ENCODE results near the gene SH3RF2.
"Not testable (repeated sequence)": the region's sequence is repeated elsewhere in the genome, so short reads cannot be mapped to it uniquely, and the experiment has no call there.

SH3RF2 gene

DNA sequence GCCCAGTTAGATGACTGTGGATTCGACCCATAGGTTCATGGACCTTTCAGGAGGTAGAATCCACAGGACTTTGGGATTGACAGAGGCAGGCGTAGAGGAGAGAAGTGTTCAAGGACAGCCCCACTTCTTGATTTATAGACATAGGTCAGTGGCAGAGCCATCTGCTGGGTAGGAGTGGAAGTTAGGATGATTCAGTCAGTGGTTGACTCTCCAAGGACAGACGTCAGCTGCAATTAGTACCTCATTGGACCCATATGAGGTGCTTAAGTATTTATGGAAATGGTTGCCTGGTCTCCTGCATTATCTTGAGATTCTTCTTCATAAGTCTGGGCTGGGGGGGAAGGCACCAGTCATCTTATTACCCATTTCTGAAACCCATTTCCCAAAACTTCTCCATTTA, 70.9 kb downstream of the SH3RF2 start:
- H3K36me3 ChIP-seq (ENCODE audit: control insufficient read depth in 2 of 2, insufficient read depth in 2 of 2, low read length in 2 of 2) = no peaks in the 10 kb centered on the region
- H3K27ac ChIP-seq (ENCODE audit: low read length) = no peak overlapping the region
- H3K9me3 ChIP-seq (ENCODE audit: control insufficient read depth in 2 of 2, low read length in 2 of 2) = no peaks in the 10 kb centered on the region
- no peak overlapping the region for H3K9ac ChIP-seq (ENCODE audit: low read length in 2 of 2)
- no peaks in the 10 kb centered on the region for H3K27me3 ChIP-seq (ENCODE audit: control insufficient read depth in 1 of 2, insufficient read depth in 2 of 2, low read length in 2 of 2)
- no peak overlapping the region for H3K4me3 ChIP-seq (ENCODE audit: low read length in 2 of 2)
- no peaks in the 10 kb centered on the region for H3K4me1 ChIP-seq (ENCODE audit: control insufficient read depth, insufficient read depth, low read length)

DNA sequence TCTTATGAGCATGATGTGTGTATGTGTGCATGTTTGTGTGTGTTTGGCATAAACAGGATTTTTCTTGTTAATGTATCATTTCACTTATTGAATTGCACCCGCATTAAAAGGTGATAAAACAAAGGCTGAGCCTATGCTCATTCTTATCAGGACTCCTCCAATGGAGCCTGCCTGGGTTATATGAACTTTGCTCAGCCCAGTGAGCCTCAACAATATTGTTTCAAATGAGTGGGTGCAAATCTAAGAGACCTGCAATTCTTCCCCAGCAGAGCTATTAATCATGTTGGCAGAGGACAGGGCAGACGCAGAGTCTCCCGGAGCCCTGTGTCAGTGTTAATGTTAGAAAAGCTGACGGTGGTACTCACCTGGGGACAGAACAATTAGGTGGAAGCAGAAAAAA, 71.6 kb downstream of the SH3RF2 start:
- Histone ChIP-seq H3K27me3 (ENCODE audit: control insufficient read depth in 1 of 2, insufficient read depth in 2 of 2, low read length in 2 of 2) (no peaks in the 10 kb centered on the region), H3K36me3 (ENCODE audit: control insufficient read depth in 2 of 2, insufficient read depth in 2 of 2, low read length in 2 of 2) (no peaks in the 10 kb centered on the region), H3K9me3 (ENCODE audit: control insufficient read depth in 2 of 2, low read length in 2 of 2) (no peaks in the 10 kb centered on the region), H3K4me3 (ENCODE audit: low read length in 2 of 2) (no peak overlapping the region), H3K4me1 (ENCODE audit: control insufficient read depth, insufficient read depth, low read length) (no peaks in the 10 kb centered on the region), H3K27ac (ENCODE audit: low read length) (no peak overlapping the region), H3K9ac (ENCODE audit: low read length in 2 of 2) (no peak overlapping the region)

DNA sequence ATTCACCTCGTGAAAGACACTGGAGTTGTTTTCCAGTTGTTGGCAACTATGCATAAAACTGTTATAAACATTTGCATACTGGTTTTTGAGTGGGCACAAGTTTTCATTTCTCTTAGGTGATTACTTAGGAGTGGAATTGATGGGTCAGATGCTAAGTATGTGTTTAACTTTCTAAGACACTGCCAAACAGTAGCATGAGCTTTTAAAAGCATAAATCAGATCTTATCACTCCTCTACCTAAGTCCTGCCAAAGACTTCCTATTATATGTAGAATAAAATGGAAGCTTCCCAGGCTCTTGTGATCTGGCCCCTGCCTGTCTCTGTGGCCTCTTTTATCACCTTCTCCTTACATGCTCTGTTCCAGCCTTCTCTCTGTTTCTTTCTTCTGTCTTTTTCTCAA, 72.6 kb downstream of the SH3RF2 start:
- Histone ChIP-seq H3K27me3 (ENCODE audit: control insufficient read depth in 1 of 2, insufficient read depth in 2 of 2, low read length in 2 of 2) (no peaks in the 10 kb centered on the region), H3K4me1 (ENCODE audit: control insufficient read depth, insufficient read depth, low read length) (no peaks in the 10 kb centered on the region), H3K9ac (ENCODE audit: low read length in 2 of 2) (no peak overlapping the region), H3K4me3 (ENCODE audit: low read length in 2 of 2) (no peak overlapping the region), H3K36me3 (ENCODE audit: control insufficient read depth in 2 of 2, insufficient read depth in 2 of 2, low read length in 2 of 2) (no peaks in the 10 kb centered on the region), H3K27ac (ENCODE audit: low read length) (no peak overlapping the region), H3K9me3 (ENCODE audit: control insufficient read depth in 2 of 2, low read length in 2 of 2) (no peaks in the 10 kb centered on the region)

DNA sequence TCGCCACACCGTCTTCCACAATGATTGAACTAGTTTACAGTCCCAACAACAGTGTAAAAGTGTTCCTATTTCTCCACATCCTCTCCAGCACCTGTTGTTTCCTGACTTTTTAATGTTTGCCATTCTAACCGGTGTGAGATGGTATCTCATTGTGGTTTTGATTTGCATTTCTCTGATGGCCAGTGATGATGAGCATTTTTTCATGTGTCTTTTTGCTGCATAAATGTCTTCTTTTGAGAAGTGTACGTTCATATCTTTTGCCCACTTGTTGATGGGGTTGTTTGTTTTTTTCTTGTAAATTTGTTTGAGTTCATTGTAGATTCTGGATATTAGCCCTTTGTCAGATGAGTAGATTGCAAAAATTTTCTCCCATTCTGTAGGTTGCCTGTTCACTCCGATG, 74.1 kb downstream of the SH3RF2 start:
- H3K4me1 ChIP-seq (ENCODE audit: control insufficient read depth, insufficient read depth, low read length); H3K36me3 ChIP-seq (ENCODE audit: control insufficient read depth in 2 of 2, insufficient read depth in 2 of 2, low read length in 2 of 2); H3K27me3 ChIP-seq (ENCODE audit: control insufficient read depth in 1 of 2, insufficient read depth in 2 of 2, low read length in 2 of 2); H3K4me3 ChIP-seq (ENCODE audit: low read length in 2 of 2); H3K9ac ChIP-seq (ENCODE audit: low read length in 2 of 2); H3K27ac ChIP-seq (ENCODE audit: low read length); H3K9me3 ChIP-seq (ENCODE audit: control insufficient read depth in 2 of 2, low read length in 2 of 2): not testable (repeated sequence)

DNA sequence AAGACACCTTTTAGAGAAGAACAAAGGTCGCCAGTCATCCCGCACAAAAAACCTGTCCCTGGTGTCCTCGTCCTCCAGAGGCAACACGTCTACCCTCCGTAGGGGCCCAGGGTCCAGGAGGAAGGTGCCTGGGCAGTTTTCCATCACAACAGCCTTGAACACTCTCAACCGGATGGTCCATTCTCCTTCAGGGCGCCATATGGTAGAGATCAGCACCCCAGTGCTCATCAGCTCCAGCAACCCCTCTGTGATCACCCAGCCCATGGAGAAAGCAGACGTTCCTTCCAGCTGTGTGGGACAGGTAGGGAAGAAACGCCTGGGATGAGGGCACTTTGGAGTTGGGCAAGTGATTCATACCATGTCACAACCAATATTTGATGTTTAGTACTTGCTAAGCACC, 77.4 kb downstream of the SH3RF2 start:
- Histone ChIP-seq H3K27me3 (ENCODE audit: control insufficient read depth in 1 of 2, insufficient read depth in 2 of 2, low read length in 2 of 2) (no peaks in the 10 kb centered on the region), H3K9me3 (ENCODE audit: control insufficient read depth in 2 of 2, low read length in 2 of 2) (no peaks in the 10 kb centered on the region), H3K4me3 (ENCODE audit: low read length in 2 of 2) (no peak overlapping the region), H3K9ac (ENCODE audit: low read length in 2 of 2) (no peak overlapping the region), H3K36me3 (ENCODE audit: control insufficient read depth in 2 of 2, insufficient read depth in 2 of 2, low read length in 2 of 2) (no peaks in the 10 kb centered on the region), H3K27ac (ENCODE audit: low read length) (no peak overlapping the region), H3K4me1 (ENCODE audit: control insufficient read depth, insufficient read depth, low read length) (no peaks in the 10 kb centered on the region)

DNA sequence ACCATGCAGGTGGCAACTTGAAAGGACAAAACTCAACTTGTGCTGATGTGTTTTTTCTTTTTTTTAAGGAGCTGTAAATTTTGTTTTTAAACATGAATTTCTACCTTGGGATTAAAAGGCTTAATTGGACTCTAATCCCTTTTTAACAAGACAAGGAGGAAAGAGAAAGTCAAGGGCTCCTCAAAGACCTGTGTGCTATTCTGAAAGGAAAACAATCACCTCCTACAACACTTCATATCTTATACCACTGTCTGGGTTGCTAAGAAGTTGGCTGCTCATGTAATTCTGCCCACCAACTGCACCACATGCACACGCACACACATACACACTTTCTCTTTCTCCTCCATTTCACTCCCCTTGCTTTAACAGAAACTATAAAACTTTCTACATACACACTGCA, 78.6 kb downstream of the SH3RF2 start:
- no peak overlapping the region for H3K4me3 ChIP-seq (ENCODE audit: low read length in 2 of 2)
- no peaks in the 10 kb centered on the region for H3K27me3 ChIP-seq (ENCODE audit: control insufficient read depth in 1 of 2, insufficient read depth in 2 of 2, low read length in 2 of 2)
- H3K4me1 ChIP-seq (ENCODE audit: control insufficient read depth, insufficient read depth, low read length) = no peaks in the 10 kb centered on the region
- H3K9ac ChIP-seq (ENCODE audit: low read length in 2 of 2) = no peak overlapping the region
- no peak overlapping the region for H3K27ac ChIP-seq (ENCODE audit: low read length)
- no peaks in the 10 kb centered on the region for H3K9me3 ChIP-seq (ENCODE audit: control insufficient read depth in 2 of 2, low read length in 2 of 2)
- no peaks in the 10 kb centered on the region for H3K36me3 ChIP-seq (ENCODE audit: control insufficient read depth in 2 of 2, insufficient read depth in 2 of 2, low read length in 2 of 2)

DNA sequence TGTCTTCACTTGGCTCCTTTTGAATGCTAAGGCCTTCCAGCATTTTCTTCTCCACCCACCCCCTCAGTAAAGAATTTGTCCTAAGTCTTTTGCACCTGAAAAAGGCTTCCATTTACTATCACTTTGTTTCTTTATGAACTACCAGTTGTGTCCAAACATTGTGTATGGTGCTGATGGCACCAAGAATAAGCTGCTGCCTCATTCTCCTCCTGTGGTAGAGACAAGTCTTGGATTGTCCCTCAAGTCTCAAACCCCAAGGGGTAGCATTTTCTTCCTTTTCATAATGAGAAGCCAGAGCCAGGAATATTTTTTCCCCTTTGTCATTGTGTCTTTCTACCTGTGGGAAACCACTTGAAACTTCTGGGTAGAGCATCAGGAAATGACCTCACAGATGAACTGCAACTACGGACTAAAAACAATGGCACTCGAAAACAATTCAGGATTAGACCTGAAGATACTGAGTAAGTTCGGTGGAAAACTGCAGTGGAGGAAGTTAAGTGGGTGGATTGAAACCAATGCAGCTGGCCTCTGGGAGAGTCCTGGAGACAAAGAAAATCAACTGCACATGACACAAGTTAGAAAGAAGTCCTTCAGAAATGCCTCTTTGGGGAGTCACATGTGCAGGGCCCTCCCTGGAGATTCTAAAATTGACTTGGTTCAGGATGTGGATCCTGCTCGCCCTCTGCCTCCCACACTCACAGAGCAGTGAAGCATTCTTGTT, 80.5 kb downstream of the SH3RF2 start:
- no peaks in the 10 kb centered on the region for H3K27me3 ChIP-seq (ENCODE audit: control insufficient read depth in 1 of 2, insufficient read depth in 2 of 2, low read length in 2 of 2)
- no peak overlapping the region for H3K27ac ChIP-seq (ENCODE audit: low read length)
- H3K9ac ChIP-seq (ENCODE audit: low read length in 2 of 2) = no peak overlapping the region

DNA sequence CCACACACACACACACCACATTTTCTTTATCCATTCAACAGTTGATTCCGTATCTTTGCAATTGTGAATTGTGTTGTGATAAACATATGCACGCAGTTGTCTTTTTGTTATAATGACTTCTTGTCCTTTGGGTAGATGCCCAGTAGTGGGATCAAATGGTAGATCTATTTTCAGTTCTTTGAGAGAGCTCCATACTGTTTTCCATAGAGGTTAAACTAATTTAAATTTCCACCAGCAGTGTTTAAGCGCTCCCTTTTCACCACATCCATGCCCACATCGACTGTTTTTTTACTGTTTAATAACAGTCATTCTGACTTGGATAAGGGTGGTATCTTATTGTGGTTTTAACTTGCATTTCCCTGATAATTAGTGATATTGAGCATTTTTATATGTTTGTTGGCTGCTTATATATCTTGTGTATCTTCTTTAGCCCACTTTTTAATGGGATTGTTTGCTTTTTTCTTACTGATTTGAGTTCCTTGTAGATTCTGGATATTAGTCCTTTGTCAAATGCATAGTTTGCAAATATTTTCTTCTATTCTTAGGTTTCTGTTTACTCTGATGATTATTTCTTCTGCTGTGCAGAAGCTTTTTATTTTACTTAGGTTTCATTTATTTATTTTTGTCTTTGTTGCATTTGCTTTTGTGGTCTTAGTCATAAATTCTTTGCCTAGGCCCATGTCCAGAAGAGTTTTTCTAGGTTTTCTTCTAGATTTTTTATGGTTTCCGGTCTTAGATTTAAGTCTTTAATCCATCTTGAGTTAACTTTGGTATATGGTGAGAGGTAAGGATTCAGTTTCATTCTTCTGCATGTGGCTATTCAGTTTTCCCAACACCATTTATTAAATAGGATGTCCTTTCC, 82.4 kb downstream of the SH3RF2 start:
- no peaks in the 10 kb centered on the region for H3K4me1 ChIP-seq (ENCODE audit: control insufficient read depth, insufficient read depth, low read length)
- H3K27me3 ChIP-seq (ENCODE audit: control insufficient read depth in 1 of 2, insufficient read depth in 2 of 2, low read length in 2 of 2) = no peaks in the 10 kb centered on the region
- no peaks in the 10 kb centered on the region for H3K9me3 ChIP-seq (ENCODE audit: control insufficient read depth in 2 of 2, low read length in 2 of 2)
- H3K4me3 ChIP-seq (ENCODE audit: low read length in 2 of 2) = no peak overlapping the region
- no peak overlapping the region for H3K27ac ChIP-seq (ENCODE audit: low read length)
- H3K36me3 ChIP-seq (ENCODE audit: control insufficient read depth in 2 of 2, insufficient read depth in 2 of 2, low read length in 2 of 2) = no peaks in the 10 kb centered on the region
- no peak overlapping the region for H3K9ac ChIP-seq (ENCODE audit: low read length in 2 of 2)

More for the DNA sequence above, 80.5 kb downstream of the SH3RF2 start:
- no peak overlapping the region for H3K4me3 ChIP-seq (ENCODE audit: low read length in 2 of 2)
- H3K4me1 ChIP-seq (ENCODE audit: control insufficient read depth, insufficient read depth, low read length) = no peaks in the 10 kb centered on the region
- H3K36me3 ChIP-seq (ENCODE audit: control insufficient read depth in 2 of 2, insufficient read depth in 2 of 2, low read length in 2 of 2) = no peaks in the 10 kb centered on the region
- no peaks in the 10 kb centered on the region for H3K9me3 ChIP-seq (ENCODE audit: control insufficient read depth in 2 of 2, low read length in 2 of 2)

DNA sequence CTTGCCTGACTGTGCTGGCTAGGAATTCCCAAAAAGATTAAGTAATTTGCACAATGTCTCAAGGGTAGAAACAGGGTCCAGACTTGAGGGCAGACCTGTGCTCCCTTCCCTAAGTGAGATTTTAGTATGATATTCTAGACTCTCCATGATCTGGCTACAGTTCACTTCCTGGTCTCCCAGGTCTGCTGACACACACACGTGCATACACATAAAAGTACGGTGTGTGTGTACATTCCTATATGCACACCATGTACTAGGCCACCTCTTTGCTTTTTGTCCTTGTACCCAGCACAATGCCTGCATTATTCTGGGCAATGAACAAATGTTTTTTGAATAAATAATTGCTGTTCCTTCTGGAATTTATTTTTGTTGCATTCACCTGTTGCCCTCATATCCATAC, 83.7 kb downstream of the SH3RF2 start:
- H3K4me1 ChIP-seq (ENCODE audit: control insufficient read depth, insufficient read depth, low read length) = no peaks in the 10 kb centered on the region
- no peaks in the 10 kb centered on the region for H3K9me3 ChIP-seq (ENCODE audit: control insufficient read depth in 2 of 2, low read length in 2 of 2)
- H3K4me3 ChIP-seq (ENCODE audit: low read length in 2 of 2) = no peak overlapping the region
- H3K27me3 ChIP-seq (ENCODE audit: control insufficient read depth in 1 of 2, insufficient read depth in 2 of 2, low read length in 2 of 2) = no peaks in the 10 kb centered on the region
- H3K36me3 ChIP-seq (ENCODE audit: control insufficient read depth in 2 of 2, insufficient read depth in 2 of 2, low read length in 2 of 2) = no peaks in the 10 kb centered on the region
- no peak overlapping the region for H3K9ac ChIP-seq (ENCODE audit: low read length in 2 of 2)
- H3K27ac ChIP-seq (ENCODE audit: low read length) = no peak overlapping the region

DNA sequence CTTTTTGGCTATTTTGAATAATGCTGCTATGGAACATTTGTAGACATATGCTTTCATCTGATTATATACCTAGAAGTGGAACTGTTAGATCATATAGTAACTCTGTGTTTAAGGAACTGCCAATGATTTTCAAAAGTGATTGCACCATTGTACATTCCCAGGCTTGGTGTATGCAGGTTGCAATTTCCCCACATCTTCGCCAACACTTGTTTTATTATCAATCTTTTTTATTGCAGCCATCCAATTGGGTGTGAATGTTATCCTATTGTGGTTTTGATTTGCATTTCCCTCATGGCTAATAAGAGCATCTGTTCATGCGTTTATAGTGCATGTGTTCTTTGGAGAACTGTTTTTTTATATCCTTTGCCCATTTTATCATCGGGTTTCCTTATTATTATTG, 87.7 kb downstream of the SH3RF2 start:
- H3K9ac ChIP-seq (ENCODE audit: low read length in 2 of 2) = no peak overlapping the region
- H3K9me3 ChIP-seq (ENCODE audit: control insufficient read depth in 2 of 2, low read length in 2 of 2) = no peaks in the 10 kb centered on the region
- no peak overlapping the region for H3K4me3 ChIP-seq (ENCODE audit: low read length in 2 of 2)
- H3K27ac ChIP-seq (ENCODE audit: low read length) = no peak overlapping the region
- H3K36me3 ChIP-seq (ENCODE audit: control insufficient read depth in 2 of 2, insufficient read depth in 2 of 2, low read length in 2 of 2) = no peaks in the 10 kb centered on the region
- no peaks in the 10 kb centered on the region for H3K4me1 ChIP-seq (ENCODE audit: control insufficient read depth, insufficient read depth, low read length)
- no peaks in the 10 kb centered on the region for H3K27me3 ChIP-seq (ENCODE audit: control insufficient read depth in 1 of 2, insufficient read depth in 2 of 2, low read length in 2 of 2)

DNA sequence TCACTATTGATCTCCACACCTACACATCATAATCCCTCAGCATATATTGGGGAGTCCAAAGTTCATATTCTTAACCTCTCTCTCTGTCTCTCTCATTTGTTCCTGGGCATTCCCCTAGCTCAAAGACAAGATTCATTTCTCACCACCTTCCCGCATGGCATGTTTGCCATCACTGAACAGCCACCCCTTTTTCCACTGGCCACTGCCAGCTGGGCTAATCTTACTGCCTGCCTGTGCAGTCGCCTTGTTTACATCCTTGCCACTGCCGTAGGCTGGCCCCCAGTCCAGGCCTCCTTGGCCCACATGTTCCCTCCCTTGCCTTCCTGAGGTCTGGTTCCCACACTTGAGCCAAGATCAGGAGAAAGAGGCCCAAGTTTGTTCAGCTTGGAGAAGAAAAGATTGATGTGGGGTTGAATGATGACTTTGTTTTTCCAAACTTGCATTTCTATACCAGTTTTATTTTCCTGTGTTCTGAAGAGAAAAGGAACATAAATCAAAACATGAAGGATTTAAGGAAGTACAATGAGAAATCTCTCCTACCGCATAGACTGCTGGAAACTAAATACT, 88.8 kb downstream of the SH3RF2 start:
- no peaks in the 10 kb centered on the region for H3K4me1 ChIP-seq (ENCODE audit: control insufficient read depth, insufficient read depth, low read length)

More for the DNA sequence above, 88.8 kb downstream of the SH3RF2 start:
- H3K9ac ChIP-seq (ENCODE audit: low read length in 2 of 2) = no peak overlapping the region
- no peaks in the 10 kb centered on the region for H3K27me3 ChIP-seq (ENCODE audit: control insufficient read depth in 1 of 2, insufficient read depth in 2 of 2, low read length in 2 of 2)
- H3K4me3 ChIP-seq (ENCODE audit: low read length in 2 of 2) = no peak overlapping the region
- H3K9me3 ChIP-seq (ENCODE audit: control insufficient read depth in 2 of 2, low read length in 2 of 2) = no peaks in the 10 kb centered on the region
- H3K27ac ChIP-seq (ENCODE audit: low read length) = no peak overlapping the region
- no peaks in the 10 kb centered on the region for H3K36me3 ChIP-seq (ENCODE audit: control insufficient read depth in 2 of 2, insufficient read depth in 2 of 2, low read length in 2 of 2)
